ENCODE measurements around the gene CCDC124.
A peak's percentile ranks its signal among the peaks of the same experiment; 100 is the strongest.

CCDC124 gene

GRCh38 chr19:17920527-17920926, 12.3 kb upstream of the CCDC124 start:
- no peak overlapping the region for H3K4me3 ChIP-seq (ENCODE audit: low read length)
- no peak for DNase-seq (ENCODE audit: low read depth)
- no peak for TF ChIP-seq CTCF (conservative IDR thresholded peaks at IDR 0.05; ENCODE audit: low read depth, low read length)

GRCh38 chr19:17922138-17922537, 10.7 kb upstream of the CCDC124 start:
- H3K4me3 ChIP-seq (ENCODE audit: low read length): no peak overlapping the region
- DNase-seq (ENCODE audit: low read depth): no peak
- no peak for TF ChIP-seq CTCF (conservative IDR thresholded peaks at IDR 0.05; ENCODE audit: low read depth, low read length)

- no peak for TF ChIP-seq CTCF (conservative IDR thresholded peaks at IDR 0.05; ENCODE audit: low read depth, low read length)
These were observed 6.8 kb upstream of the CCDC124 start for GRCh38 chr19:17926044-17926443.

GRCh38 chr19:17929056-17929455, 3.8 kb upstream of the CCDC124 start:
- no peak for DNase-seq (ENCODE audit: low read depth)
- no peak overlapping the region for H3K4me3 ChIP-seq (ENCODE audit: low read length)
- no peak for TF ChIP-seq CTCF (conservative IDR thresholded peaks at IDR 0.05; ENCODE audit: low read depth, low read length)

More at GRCh38 chr19:17926044-17926443, 6.8 kb upstream of the CCDC124 start:
- H3K4me3 ChIP-seq (ENCODE audit: low read length): no peak overlapping the region
- DNase-seq (ENCODE audit: low read depth): no peak

- no peak for DNase-seq (ENCODE audit: low read depth)
- no peak for TF ChIP-seq CTCF (conservative IDR thresholded peaks at IDR 0.05; ENCODE audit: low read depth, low read length)
- peak overlapping the region; percentile 89 for H3K4me3 ChIP-seq (ENCODE audit: low read length)
These were observed 1.2 kb upstream of the CCDC124 start for GRCh38 chr19:17931532-17932191.

- TF ChIP-seq CTCF (conservative IDR thresholded peaks at IDR 0.05; ENCODE audit: low read depth, low read length): no peak
- H3K4me3 ChIP-seq (ENCODE audit: low read length): peak overlapping the region; percentile 89
- peak; percentile 27 for DNase-seq (ENCODE audit: low read depth)
These were observed 757 bp downstream of the CCDC124 start for GRCh38 chr19:17933414-17934129.

GRCh38 chr19:17936379-17936778, 3.6 kb downstream of the CCDC124 start:
- DNase-seq (ENCODE audit: low read depth): no peak
- no peak for TF ChIP-seq CTCF (conservative IDR thresholded peaks at IDR 0.05; ENCODE audit: low read depth, low read length)
- H3K4me3 ChIP-seq (ENCODE audit: low read length): no peak overlapping the region

Data from retinal pigment epithelial cell (primary cell).